Astrocyte (in vitro differentiated cells and primary cell): Measurements from ENCODE around the gene ATP1A1.

Experiments used
- EZH2 ChIP-seq: IDR thresholded peaks from 2 replicates; pipeline ENCODE4 v1.6.1; 2012; ENCODE audit warnings: mild to moderate bottlenecking, low read length, inconsistent platforms; ENCODE audit not compliant: insufficient read depth
- TF ChIP-seq, protein P1 (sequence below): IDR thresholded peaks from 2 replicates; pipeline ENCODE4 v1.5.1; 2011; ENCODE audit warnings: low read depth, mild to moderate bottlenecking, inconsistent platforms, low read length, moderate library complexity; ENCODE audit not compliant: insufficient read depth

DNA sequence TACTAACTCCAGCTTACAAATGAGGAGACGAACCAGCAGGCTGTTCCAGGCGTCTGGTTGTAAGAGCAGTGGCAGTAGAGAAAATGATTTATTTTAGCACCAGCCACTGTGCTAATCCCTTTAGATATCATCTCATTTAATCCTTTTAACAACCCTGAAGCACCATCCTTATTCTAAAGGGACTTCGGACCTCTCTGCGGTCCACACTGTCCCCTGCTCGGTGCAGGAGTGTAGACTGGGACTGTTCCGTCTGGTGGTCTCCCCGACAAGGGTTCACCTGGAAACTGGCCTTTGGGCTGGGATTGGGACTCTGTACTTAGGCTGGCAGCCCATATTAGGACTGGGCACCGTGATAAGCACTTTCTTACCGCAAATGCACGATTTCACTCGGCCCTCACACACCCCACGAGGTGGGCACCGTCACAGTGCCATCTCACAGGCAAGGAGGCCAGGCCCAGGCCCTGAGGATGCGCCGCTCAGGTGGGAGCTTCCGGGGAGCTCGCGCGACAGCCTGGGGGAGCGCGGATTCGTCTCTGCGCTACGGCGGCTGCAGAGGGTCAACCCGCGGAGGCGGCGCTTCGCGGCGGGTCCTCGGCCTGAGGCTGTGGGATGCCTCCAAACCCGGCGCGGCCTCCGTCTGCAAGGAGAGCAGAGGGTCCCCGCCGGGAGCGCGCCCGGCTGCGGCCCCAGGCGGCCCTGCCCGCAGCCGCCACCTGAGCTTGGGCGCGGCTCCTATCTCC, 45.2 kb downstream of the ATP1A1 start:
- TF ChIP-seq, protein P1, sequence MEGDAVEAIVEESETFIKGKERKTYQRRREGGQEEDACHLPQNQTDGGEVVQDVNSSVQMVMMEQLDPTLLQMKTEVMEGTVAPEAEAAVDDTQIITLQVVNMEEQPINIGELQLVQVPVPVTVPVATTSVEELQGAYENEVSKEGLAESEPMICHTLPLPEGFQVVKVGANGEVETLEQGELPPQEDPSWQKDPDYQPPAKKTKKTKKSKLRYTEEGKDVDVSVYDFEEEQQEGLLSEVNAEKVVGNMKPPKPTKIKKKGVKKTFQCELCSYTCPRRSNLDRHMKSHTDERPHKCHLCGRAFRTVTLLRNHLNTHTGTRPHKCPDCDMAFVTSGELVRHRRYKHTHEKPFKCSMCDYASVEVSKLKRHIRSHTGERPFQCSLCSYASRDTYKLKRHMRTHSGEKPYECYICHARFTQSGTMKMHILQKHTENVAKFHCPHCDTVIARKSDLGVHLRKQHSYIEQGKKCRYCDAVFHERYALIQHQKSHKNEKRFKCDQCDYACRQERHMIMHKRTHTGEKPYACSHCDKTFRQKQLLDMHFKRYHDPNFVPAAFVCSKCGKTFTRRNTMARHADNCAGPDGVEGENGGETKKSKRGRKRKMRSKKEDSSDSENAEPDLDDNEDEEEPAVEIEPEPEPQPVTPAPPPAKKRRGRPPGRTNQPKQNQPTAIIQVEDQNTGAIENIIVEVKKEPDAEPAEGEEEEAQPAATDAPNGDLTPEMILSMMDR, result no peak
- TF ChIP-seq EZH2, result no peak
